CD14-positive monocyte (primary cell): ENCODE measurements around the gene AVP. TPM values are rescaled to one million over a fixed set of nuclear protein-coding genes. Genes with fewer than 3 reads are reported as not detected.
"Not testable (repeated sequence)": the region's sequence is repeated elsewhere in the genome, so short reads cannot be mapped to it uniquely, and the experiment has no call there.

ENCODE experiments used
- DNase-seq, 3 donors: peaks; one replicate each; pipeline ENCODE4 v3.0.0-alpha.2; 2011 to 2022
- H2AFZ ChIP-seq: 2 replicates; pipeline ENCODE4 v1.6.0; 2012; ENCODE audit warnings: mild to moderate bottlenecking, low read depth, low read length, inconsistent platforms; ENCODE audit not compliant: insufficient read depth, poor library complexity, severe bottlenecking
- H3K27ac ChIP-seq, 2 donors: 1 replicate in 1 of 2; 2 replicates in 1 of 2; pipeline ENCODE4 v1.5.1; 2012 to 2013; ENCODE audit warnings: low read length in 2 of 2, control low read depth in 1 of 2, inconsistent platforms in 1 of 2, low read depth in 1 of 2, mild to moderate bottlenecking in 1 of 2
- H3K27me3 ChIP-seq, 2 donors: one replicate each; pipeline versions ENCODE4 v1.6.0 to v1.6.1; 2011 to 2013; ENCODE audit warnings: low read length in 2 of 2; ENCODE audit not compliant: control insufficient read depth in 2 of 2, insufficient read depth in 2 of 2
- H3K36me3 ChIP-seq, 2 donors: replicated peaks in 1 of 2; 1 replicate in 1 of 2; 2 replicates in 1 of 2; pipeline versions ENCODE4 v1.5.1 to v1.6.1; 2012 to 2013; ENCODE audit warnings: low read length in 2 of 2, control low read depth in 1 of 2, inconsistent platforms in 1 of 2, mild to moderate bottlenecking in 1 of 2; ENCODE audit not compliant: insufficient read depth in 2 of 2, control insufficient read depth in 1 of 2
- H3K4me1 ChIP-seq, 2 donors: 1 replicate in 1 of 2; 2 replicates in 1 of 2; pipeline versions ENCODE4 v1.5.1 to v1.6.1; 2012 to 2013; ENCODE audit warnings: low read length in 2 of 2, control low read depth in 1 of 2, inconsistent platforms in 1 of 2, mild to moderate bottlenecking in 1 of 2, moderate library complexity in 1 of 2; ENCODE audit not compliant: insufficient read depth in 2 of 2, control insufficient read depth in 1 of 2
- H3K4me2 ChIP-seq: replicated peaks from 2 replicates; pipeline ENCODE3; 2012; ENCODE audit warnings: low read length, moderate library complexity, mild to moderate bottlenecking; ENCODE audit not compliant: poor library complexity, severe bottlenecking; ENCODE audit errors: extremely low read depth
- H3K4me3 ChIP-seq, 3 experiments: fragments of 200-600 bp in 1 of 3; sonication (generic) in 1 of 3; replicated peaks in 1 of 3; 1 replicate in 2 of 3; 2 replicates in 1 of 3; pipeline ENCODE4 v1.5.1; 2011 to 2013; ENCODE audit warnings: low read length in 3 of 3, mild to moderate bottlenecking in 3 of 3, control low read depth in 2 of 3, low read depth in 2 of 3, inconsistent platforms in 1 of 3, moderate library complexity in 1 of 3
- H3K79me2 ChIP-seq: 2 replicates; pipeline ENCODE4 v1.6.0; 2012; ENCODE audit warnings: mild to moderate bottlenecking, control low read depth, inconsistent platforms, low read length, moderate library complexity; ENCODE audit not compliant: insufficient read depth
- H3K9ac ChIP-seq: 2 replicates; pipeline ENCODE4 v1.6.0; 2017; ENCODE audit warnings: low read length, mild to moderate bottlenecking; ENCODE audit not compliant: insufficient read depth, poor library complexity, severe bottlenecking
- H3K9me3 ChIP-seq, 2 donors: replicated peaks in 1 of 2; 1 replicate in 1 of 2; 2 replicates in 1 of 2; pipeline versions ENCODE4 v1.5.1 to v1.6.1; 2012 to 2013; ENCODE audit warnings: low read length in 2 of 2, control low read depth in 1 of 2; ENCODE audit not compliant: control insufficient read depth in 1 of 2, insufficient read depth in 1 of 2
- H4K20me1 ChIP-seq: 2 replicates; pipeline ENCODE4 v1.6.0; 2012; ENCODE audit warnings: mild to moderate bottlenecking, low read length, control low read depth, moderate library complexity; ENCODE audit not compliant: insufficient read depth
- H3K27ac Mint-ChIP-seq, 7 donors: one replicate each; pipeline ENCODE4 v1.8.0; 2020; ENCODE audit warnings: mild to moderate bottlenecking in 7 of 7, mixed read lengths in 7 of 7, moderate library complexity in 6 of 7, inconsistent platforms in 2 of 7
- H3K27me3 Mint-ChIP-seq, 3 donors: one replicate each; pipeline ENCODE4 v1.8.0; 2021 to 2022; ENCODE audit warnings: low read depth in 3 of 3, mild to moderate bottlenecking in 3 of 3, mixed read lengths in 3 of 3, moderate library complexity in 3 of 3, inconsistent platforms in 1 of 3
- H3K36me3 Mint-ChIP-seq, 2 donors: one replicate each; pipeline ENCODE4 v1.8.0; 2020; ENCODE audit warnings: mixed read lengths in 2 of 2, inconsistent platforms in 1 of 2, mild to moderate bottlenecking in 1 of 2
- H3K4me1 Mint-ChIP-seq: one replicate; pipeline ENCODE4 v1.8.0; 2020; ENCODE audit warnings: mild to moderate bottlenecking, mixed read lengths
- H3K4me3 Mint-ChIP-seq, 2 donors: one replicate each; pipeline ENCODE4 v1.8.0; 2020; ENCODE audit warnings: mild to moderate bottlenecking in 2 of 2, mixed read lengths in 2 of 2, moderate library complexity in 1 of 2
- H3K9me3 Mint-ChIP-seq, 7 donors: one replicate each; pipeline ENCODE4 v1.8.0; 2020 to 2022; ENCODE audit warnings: mixed read lengths in 7 of 7, mild to moderate bottlenecking in 6 of 7, moderate library complexity in 6 of 7, inconsistent platforms in 2 of 7
- CTCF ChIP-seq: fragments of 200-600 bp; IDR thresholded peaks from one replicate; pipeline ENCODE4 v1.8.0; 2022; ENCODE audit warnings: antibody characterized with exemption, mild to moderate bottlenecking
- WGBS: methylation state at CpG from one replicate; pipeline ENCODE4 v1.1.5; 2013; ENCODE audit warnings: missing lambda C conversion rate; ENCODE audit not compliant: insufficient coverage; 5-methylcytosine and 5-hydroxymethylcytosine counted together
- intact Hi-C, 2 donors: fragments of 100-400 bp; cut with micrococcal nuclease; formaldehyde crosslinking; loops; one replicate each; pipeline versions ENCODE4 v1.15.0 to v1.15.1; 2023
- polyA plus RNA-seq, 3 donors: library from polyadenylated mRNA; depleted of rRNA in 1 of 3; unstranded in 2 of 3; stranded (reverse) in 1 of 3; fragments of 300-500 nt in 2 of 3; fragments of >200 nt in 1 of 3; fragmentation: Illumina TruSeq in 2 of 3; gene quantifications; 1 replicate in 2 of 3; 2 replicates in 1 of 3; pipeline ENCODE4 v1.2.3, GENCODE V29; 2012 to 2021

AVP gene
- polyA plus RNA-seq, 3 donors, result not detected

GRCh38 chr20:3126527-3126859 is 42.0 kb upstream of the AVP start:
- no peak overlapping the region for H3K4me2 ChIP-seq
- no peaks in the 10 kb centered on the region for H3K27me3 Mint-ChIP-seq
- H3K27ac Mint-ChIP-seq, result no peak overlapping the region
- peaks cover 31 to 52% (median 45%) of the 10 kb centered on the region in 7 donors for H3K9me3 Mint-ChIP-seq
- H3K27ac ChIP-seq, result no peak overlapping the region
- DNase-seq, result no peak
- H3K4me3 ChIP-seq, result no peak overlapping the region
- H3K36me3 ChIP-seq, result peaks cover 23 to 44% of the 10 kb centered on the region in 2 donors
- H3K36me3 Mint-ChIP-seq, result peaks cover 41 to 56% of the 10 kb centered on the region in 2 donors
- intact Hi-C loops, result no loop called here
- no peak overlapping the region for H2AFZ ChIP-seq
- H3K27me3 ChIP-seq, result no peaks in the 10 kb centered on the region
- peaks cover 14% of the 10 kb centered on the region for H3K79me2 ChIP-seq
- TF ChIP-seq CTCF, result no peak
- no CpG with 5 or more reads among the region's 1 CpG for WGBS
- H3K9ac ChIP-seq, result no peak overlapping the region
- peaks cover 37 to 40% of the 10 kb centered on the region in 2 donors for H3K9me3 ChIP-seq
- peaks cover 29% of the 10 kb centered on the region for H4K20me1 ChIP-seq
- no peaks in the 10 kb centered on the region for H3K4me1 ChIP-seq
- H3K4me1 Mint-ChIP-seq, result peaks cover 5% of the 10 kb centered on the region
- H3K4me3 Mint-ChIP-seq, result no peak overlapping the region

DNA sequence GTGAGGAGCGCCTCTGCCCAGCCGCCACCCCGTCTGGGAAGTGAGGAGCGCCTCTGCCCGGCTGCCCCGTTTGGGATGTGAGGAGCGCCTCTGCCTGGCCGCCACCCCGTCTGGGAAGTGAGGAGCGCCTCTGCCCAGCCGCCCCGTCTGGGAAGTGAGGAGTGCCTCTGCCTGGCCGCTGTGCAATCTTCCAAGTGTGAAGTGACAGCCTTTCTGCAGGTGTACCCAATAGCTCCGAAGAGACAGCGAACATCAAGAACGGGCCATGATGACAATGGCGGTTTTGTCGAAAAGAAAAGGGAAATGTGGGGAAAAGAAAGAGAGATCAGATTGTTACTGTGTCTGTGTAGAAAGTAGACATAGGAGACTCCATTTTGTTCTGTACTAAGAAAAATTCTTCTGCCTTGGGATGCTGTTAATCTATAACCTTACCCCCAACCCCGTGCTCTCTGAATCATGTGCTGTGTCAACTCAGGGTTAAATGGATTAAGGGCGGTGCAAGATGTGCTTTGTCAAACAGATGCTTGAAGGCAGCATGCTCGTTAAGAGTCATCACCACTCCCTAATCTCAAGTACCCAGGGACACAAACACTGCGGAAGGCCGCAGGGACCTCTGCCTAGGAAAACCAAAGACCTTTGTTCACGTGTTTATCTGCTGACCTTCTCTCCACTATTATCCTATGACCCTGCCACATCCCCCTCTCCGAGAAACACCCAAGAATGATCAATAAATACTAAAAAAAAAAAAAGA is 41.4 kb upstream of the AVP start:
- H3K4me3 Mint-ChIP-seq, H3K4me1 Mint-ChIP-seq, H3K27me3 ChIP-seq, H3K4me3 ChIP-seq, H2AFZ ChIP-seq, H3K4me2 ChIP-seq, intact Hi-C loops, H3K27ac ChIP-seq, H3K9ac ChIP-seq, H3K4me1 ChIP-seq, DNase-seq, H3K27ac Mint-ChIP-seq, H3K27me3 Mint-ChIP-seq: not testable (repeated sequence)
- Histone ChIP-seq H3K79me2 (peaks cover 14% of the 10 kb centered on the region), H3K36me3 (peaks cover 28 to 49% of the 10 kb centered on the region in 2 donors), H3K9me3 (peaks cover 37 to 40% of the 10 kb centered on the region in 2 donors), H4K20me1 (peaks cover 27% of the 10 kb centered on the region)
- 97% methylated on average over 15 of the region's 25 CpGs for WGBS
- Mint-ChIP-seq H3K36me3 (peaks cover 45 to 62% of the 10 kb centered on the region in 2 donors), H3K9me3 (peaks cover 31 to 52% (median 45%) of the 10 kb centered on the region in 7 donors)

GRCh38 chr20:3124773-3125560 is 40.4 kb upstream of the AVP start:
- WGBS, result over 99% methylated on average over 31 of the region's 41 CpGs
- intact Hi-C loops, H3K4me2 ChIP-seq, H3K27me3 Mint-ChIP-seq, H3K27ac Mint-ChIP-seq, H3K4me1 Mint-ChIP-seq, H3K27ac ChIP-seq, H3K4me3 Mint-ChIP-seq, H3K27me3 ChIP-seq, H3K4me3 ChIP-seq, H2AFZ ChIP-seq, H3K9ac ChIP-seq, DNase-seq, H3K4me1 ChIP-seq: not testable (repeated sequence)
- Histone ChIP-seq H4K20me1 (peaks cover 23% of the 10 kb centered on the region), H3K36me3 (peaks cover 33 to 57% of the 10 kb centered on the region in 2 donors), H3K9me3 (peaks cover 37 to 40% of the 10 kb centered on the region in 2 donors), H3K79me2 (peaks cover 14% of the 10 kb centered on the region)
- Mint-ChIP-seq H3K36me3 (peaks cover 50 to 72% of the 10 kb centered on the region in 2 donors), H3K9me3 (peaks cover 31 to 52% (median 45%) of the 10 kb centered on the region in 7 donors)
